Fibroblast of lung (primary cell): ENCODE results near the gene SRPK2. TPM values are rescaled to one million over a fixed set of nuclear protein-coding genes. Genes with fewer than 3 reads are reported as not detected.

ENCODE experiments used
- DNase-seq, 2 donors: peaks; one replicate each; pipeline versions ENCODE4 v3.0.0 to v3.0.0-alpha.2; 2010; ENCODE audit warnings: low read depth in 2 of 2
- H2AFZ ChIP-seq: 2 replicates; pipeline ENCODE4 v1.5.1; 2012; ENCODE audit warnings: low read length, control low read depth, inconsistent platforms
- H3K27ac ChIP-seq: 2 replicates; pipeline ENCODE4 v1.5.1; 2011; ENCODE audit warnings: low read length, control low read depth; ENCODE audit not compliant: insufficient read depth
- H3K27me3 ChIP-seq: 2 replicates; pipeline ENCODE4 v1.5.1; 2011; ENCODE audit warnings: mild to moderate bottlenecking, low read length; ENCODE audit not compliant: control insufficient read depth, insufficient read depth
- H3K36me3 ChIP-seq: 2 replicates; pipeline ENCODE4 v1.5.1; 2011; ENCODE audit warnings: low read length; ENCODE audit not compliant: control insufficient read depth, insufficient read depth
- H3K4me1 ChIP-seq: 2 replicates; pipeline ENCODE4 v1.5.1; 2011; ENCODE audit warnings: low read length; ENCODE audit not compliant: control insufficient read depth, insufficient read depth; ENCODE audit errors: extremely low read depth
- H3K4me2 ChIP-seq: 2 replicates; pipeline ENCODE4 v1.5.1; 2011; ENCODE audit warnings: low read length, control low read depth; ENCODE audit not compliant: insufficient read depth; ENCODE audit errors: extremely low read depth
- H3K4me3 ChIP-seq, 4 experiments: fragments of 200-600 bp in 1 of 4; sonication (generic) in 1 of 4; replicated peaks in 1 of 4; 2 replicates each; pipeline ENCODE4 v1.5.1; 2011 to 2016; ENCODE audit warnings: low read length in 4 of 4, low read depth in 3 of 4, mild to moderate bottlenecking in 3 of 4, control low read depth in 2 of 4, inconsistent platforms in 1 of 4, mixed read lengths in 1 of 4; ENCODE audit not compliant: insufficient read depth in 1 of 4; ENCODE audit errors: control extremely low read depth in 1 of 4
- H3K79me2 ChIP-seq: 2 replicates; pipeline ENCODE4 v1.5.1; 2012; ENCODE audit warnings: mild to moderate bottlenecking, low read length, inconsistent platforms; ENCODE audit not compliant: control insufficient read depth, insufficient read depth
- H3K9ac ChIP-seq: 2 replicates; pipeline ENCODE4 v1.5.1; 2011; ENCODE audit warnings: mild to moderate bottlenecking, low read length, control low read depth; ENCODE audit not compliant: insufficient read depth
- H3K9me3 ChIP-seq: 2 replicates; pipeline ENCODE4 v1.5.1; 2012; ENCODE audit warnings: low read depth, low read length; ENCODE audit not compliant: control insufficient read depth, insufficient read depth
- H4K20me1 ChIP-seq: 2 replicates; pipeline ENCODE4 v1.5.1; 2011; ENCODE audit warnings: low read length; ENCODE audit not compliant: control insufficient read depth, insufficient read depth; ENCODE audit errors: extremely low read depth
- CTCF ChIP-seq, 2 donors: IDR thresholded peaks in 1 of 2; conservative IDR thresholded peaks in 1 of 2; 1 replicate in 1 of 2; 2 replicates in 1 of 2; pipeline ENCODE4 v1.5.1; 2011 to 2012; ENCODE audit warnings: low read length in 2 of 2, control low read depth in 1 of 2, inconsistent platforms in 1 of 2, low read depth in 1 of 2, mild to moderate bottlenecking in 1 of 2
- EZH2 ChIP-seq: IDR thresholded peaks from 2 replicates; pipeline ENCODE4 v1.5.1; 2012; ENCODE audit warnings: low read length, control low read depth, mild to moderate bottlenecking; ENCODE audit errors: missing control alignments
- polyA plus RNA-seq, 2 donors: library from polyadenylated mRNA; depleted of rRNA in 1 of 2; stranded (reverse) in 1 of 2; unstranded in 1 of 2; fragments of >200 nt; gene quantifications; 2 replicates each; pipeline ENCODE4 v1.2.1, GENCODE V29; 2011 to 2012; ENCODE audit warnings: missing spikeins in 1 of 2
- total RNA-seq: library from RNA; depleted of rRNA; stranded (reverse); fragments of >200 nt; gene quantifications from 2 replicates; pipeline ENCODE4 v1.2.1, GENCODE V29; 2014

Gene SRPK2
- total and polyA plus RNA-seq, 2 donors (not counting 1 experiment from before 2014, with no cell fraction given) = 27.8 to 61.8 TPM

GRCh38 chr7:105098863-105099515 is 289.7 kb downstream of the SRPK2 start:
- Histone ChIP-seq H3K27ac (no peak overlapping the region), H4K20me1 (no peaks in the 10 kb centered on the region), H3K4me1 (peaks cover 8% of the 10 kb centered on the region), H3K4me3 (no peak overlapping the region), H3K79me2 (peaks cover 2% of the 10 kb centered on the region), H3K36me3 (no peaks in the 10 kb centered on the region), H3K4me2 (no peak overlapping the region), H3K9me3 (no peaks in the 10 kb centered on the region), H3K27me3 (no peaks in the 10 kb centered on the region), H2AFZ (no peak overlapping the region), H3K9ac (no peak overlapping the region)
- DNase-seq = peak in 1 of 2 donors; percentile 32
- TF ChIP-seq CTCF (conservative IDR thresholded peaks at IDR 0.05 in 1 of 2, IDR thresholded peaks at IDR 0.05 in 1 of 2; ENCODE audit: low read depth in 1 of 2, low read length in 2 of 2) (no peak), EZH2 (no peak)

GRCh38 chr7:105097619-105098018 is 291.1 kb downstream of the SRPK2 start:
- Histone ChIP-seq H3K4me3 (no peak overlapping the region), H2AFZ (no peak overlapping the region), H3K36me3 (no peaks in the 10 kb centered on the region), H3K4me1 (peaks cover 8% of the 10 kb centered on the region), H4K20me1 (no peaks in the 10 kb centered on the region), H3K9me3 (no peaks in the 10 kb centered on the region), H3K9ac (no peak overlapping the region), H3K4me2 (no peak overlapping the region), H3K79me2 (peaks cover 2% of the 10 kb centered on the region), H3K27ac (peak overlapping the region; percentile 11), H3K27me3 (no peaks in the 10 kb centered on the region)
- TF ChIP-seq EZH2 (no peak), CTCF (conservative IDR thresholded peaks at IDR 0.05 in 1 of 2, IDR thresholded peaks at IDR 0.05 in 1 of 2; ENCODE audit: low read depth in 1 of 2, low read length in 2 of 2) (no peak)
- DNase-seq = peak; percentile 81 to 90

- no peaks in the 10 kb centered on the region for H3K36me3 ChIP-seq
- no peak overlapping the region for H3K27ac ChIP-seq
- H3K27me3 ChIP-seq = no peaks in the 10 kb centered on the region
- no peaks in the 10 kb centered on the region for H3K9me3 ChIP-seq
- peaks cover 8% of the 10 kb centered on the region for H3K4me1 ChIP-seq
- H3K9ac ChIP-seq = no peak overlapping the region
- H3K4me3 ChIP-seq = no peak overlapping the region
- no peak overlapping the region for H2AFZ ChIP-seq
- no peaks in the 10 kb centered on the region for H4K20me1 ChIP-seq
- no peak for DNase-seq
- TF ChIP-seq CTCF (conservative IDR thresholded peaks at IDR 0.05 in 1 of 2, IDR thresholded peaks at IDR 0.05 in 1 of 2; ENCODE audit: low read depth in 1 of 2, low read length in 2 of 2) (no peak), EZH2 (no peak)
- H3K4me2 ChIP-seq = no peak overlapping the region
- peaks cover 4% of the 10 kb centered on the region for H3K79me2 ChIP-seq
These were observed 292.4 kb downstream of the SRPK2 start for GRCh38 chr7:105096306-105096705.
